GM06990 (cell line): Measurements from ENCODE around the gene TMTC1.

Experiments
- DNase-seq: peaks from one replicate; pipeline ENCODE4 v3.0.0-alpha.2; 2011; ENCODE audit not compliant: insufficient read length; ENCODE audit errors: extremely low read depth
- H3K27me3 ChIP-seq: replicated peaks from 2 replicates; pipeline ENCODE4 v1.6.0; 2011; ENCODE audit warnings: low read length; ENCODE audit not compliant: control insufficient read depth, insufficient read depth
- H3K36me3 ChIP-seq: 2 replicates; pipeline ENCODE4 v1.5.1; 2011; ENCODE audit warnings: low read length; ENCODE audit not compliant: control insufficient read depth, insufficient read depth
- H3K4me3 ChIP-seq: replicated peaks from 2 replicates; pipeline ENCODE4 v1.5.1; 2011; ENCODE audit warnings: low read depth, mild to moderate bottlenecking, control low read depth, low read length
- TF ChIP-seq, protein P1 (sequence below): IDR thresholded peaks from 2 replicates; pipeline ENCODE4 v1.5.1; 2011; ENCODE audit warnings: low read length, control low read depth, mild to moderate bottlenecking, inconsistent platforms; ENCODE audit not compliant: insufficient read depth, poor library complexity, severe bottlenecking

The TMTC1 gene

DNA sequence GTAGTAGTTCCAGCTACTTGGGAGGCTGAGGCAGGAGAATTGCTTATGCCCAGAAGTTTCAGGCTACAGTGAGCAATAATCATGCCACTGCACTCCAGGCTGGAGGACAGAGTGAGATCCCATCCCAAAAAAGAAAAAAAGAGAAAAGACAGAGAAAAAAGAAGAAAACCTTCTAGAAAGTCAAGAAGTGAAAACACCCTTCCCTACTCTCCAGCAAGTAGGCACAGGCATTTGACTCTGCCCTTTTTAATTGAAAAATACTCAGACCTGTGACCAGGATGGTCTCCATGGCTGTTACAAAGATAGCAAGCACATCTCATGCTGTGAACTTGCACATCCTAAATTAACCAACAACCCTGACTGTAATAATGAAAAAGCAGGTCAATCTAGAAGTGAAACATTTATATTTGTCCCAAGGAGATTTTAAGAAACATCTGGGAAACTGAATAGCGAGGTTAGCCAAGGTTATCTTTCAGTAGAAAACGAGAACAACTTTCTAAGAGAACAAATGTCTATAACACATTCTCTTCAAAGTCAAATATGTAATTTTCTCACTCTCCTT is 2.0 kb downstream of the TMTC1 start:
- TF ChIP-seq, protein P1, sequence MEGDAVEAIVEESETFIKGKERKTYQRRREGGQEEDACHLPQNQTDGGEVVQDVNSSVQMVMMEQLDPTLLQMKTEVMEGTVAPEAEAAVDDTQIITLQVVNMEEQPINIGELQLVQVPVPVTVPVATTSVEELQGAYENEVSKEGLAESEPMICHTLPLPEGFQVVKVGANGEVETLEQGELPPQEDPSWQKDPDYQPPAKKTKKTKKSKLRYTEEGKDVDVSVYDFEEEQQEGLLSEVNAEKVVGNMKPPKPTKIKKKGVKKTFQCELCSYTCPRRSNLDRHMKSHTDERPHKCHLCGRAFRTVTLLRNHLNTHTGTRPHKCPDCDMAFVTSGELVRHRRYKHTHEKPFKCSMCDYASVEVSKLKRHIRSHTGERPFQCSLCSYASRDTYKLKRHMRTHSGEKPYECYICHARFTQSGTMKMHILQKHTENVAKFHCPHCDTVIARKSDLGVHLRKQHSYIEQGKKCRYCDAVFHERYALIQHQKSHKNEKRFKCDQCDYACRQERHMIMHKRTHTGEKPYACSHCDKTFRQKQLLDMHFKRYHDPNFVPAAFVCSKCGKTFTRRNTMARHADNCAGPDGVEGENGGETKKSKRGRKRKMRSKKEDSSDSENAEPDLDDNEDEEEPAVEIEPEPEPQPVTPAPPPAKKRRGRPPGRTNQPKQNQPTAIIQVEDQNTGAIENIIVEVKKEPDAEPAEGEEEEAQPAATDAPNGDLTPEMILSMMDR = no peak
- Histone ChIP-seq H3K36me3 (no peaks in the 10 kb centered on the region), H3K27me3 (no peaks in the 10 kb centered on the region), H3K4me3 (no peak overlapping the region; the same call in 1 of the 2 replicates)
- no peak for DNase-seq

GRCh38 chr12:29781188-29781587 is 2.6 kb downstream of the TMTC1 start:
- no peak for DNase-seq
- H3K4me3 ChIP-seq = no peak overlapping the region
- H3K36me3 ChIP-seq = no peaks in the 10 kb centered on the region
- no peaks in the 10 kb centered on the region for H3K27me3 ChIP-seq
- TF ChIP-seq, protein P1 = no peak

DNA sequence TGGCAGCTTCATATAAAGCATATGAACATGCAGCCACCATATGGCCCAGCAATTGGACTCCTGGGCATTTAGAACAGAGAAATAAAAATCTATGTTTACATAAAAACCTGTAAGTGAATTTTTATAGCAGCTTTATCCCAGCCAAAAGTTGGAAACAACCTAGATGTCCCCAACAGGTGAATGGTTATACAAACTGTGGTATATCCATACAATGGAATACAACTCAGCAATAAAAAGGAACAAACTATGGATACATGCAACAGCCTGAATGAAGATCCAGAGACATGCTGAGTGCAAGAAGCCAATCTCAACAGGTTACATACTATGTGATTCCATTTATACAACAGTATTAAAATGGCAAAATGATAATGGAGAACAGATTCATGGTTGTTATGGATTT is 3.7 kb downstream of the TMTC1 start:
- Histone ChIP-seq H3K27me3 (no peaks in the 10 kb centered on the region), H3K4me3 (no peak overlapping the region), H3K36me3 (no peaks in the 10 kb centered on the region)
- TF ChIP-seq, protein P1 = no peak
- DNase-seq = no peak

DNA sequence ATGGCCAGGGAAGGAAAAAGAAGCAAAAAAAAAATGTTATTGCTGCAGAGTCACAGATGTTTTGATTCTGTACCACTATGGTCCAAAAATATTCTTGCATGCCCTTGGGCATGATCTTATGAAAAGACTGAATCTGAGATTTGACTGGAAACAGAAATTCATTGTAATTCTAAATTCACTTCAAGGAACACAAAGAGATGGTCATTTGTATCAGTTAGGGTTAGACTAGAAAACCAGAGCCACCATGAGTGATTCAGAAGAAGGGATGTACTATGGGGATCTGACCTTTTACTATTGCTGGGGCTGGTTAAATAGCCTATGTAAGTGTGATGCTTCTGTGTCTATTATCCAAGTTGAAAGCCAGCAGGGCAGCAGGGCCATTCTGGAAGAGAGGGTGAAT is 5.2 kb downstream of the TMTC1 start:
- no peak for DNase-seq
- TF ChIP-seq, protein P1 = no peak
- H3K36me3 ChIP-seq = no peaks in the 10 kb centered on the region
- no peaks in the 10 kb centered on the region for H3K27me3 ChIP-seq
- H3K4me3 ChIP-seq = no peak overlapping the region

GRCh38 chr12:29773076-29773475 is 10.7 kb downstream of the TMTC1 start:
- H3K27me3 ChIP-seq = no peaks in the 10 kb centered on the region
- DNase-seq = no peak

More at GRCh38 chr12:29773076-29773475, 10.7 kb downstream of the TMTC1 start:
- TF ChIP-seq, protein P1 = no peak
- H3K36me3 ChIP-seq = no peaks in the 10 kb centered on the region
- H3K4me3 ChIP-seq = no peak overlapping the region
